DMS 273 treated with DMSO at 0.1 percent for 48 hours (cell line): ENCODE results near the gene NPR2.

Source experiments
- DNase-seq: peaks from one replicate; lab custom pipeline; 2025; lab: John Stamatoyannopoulos, UW

Gene NPR2

DNA sequence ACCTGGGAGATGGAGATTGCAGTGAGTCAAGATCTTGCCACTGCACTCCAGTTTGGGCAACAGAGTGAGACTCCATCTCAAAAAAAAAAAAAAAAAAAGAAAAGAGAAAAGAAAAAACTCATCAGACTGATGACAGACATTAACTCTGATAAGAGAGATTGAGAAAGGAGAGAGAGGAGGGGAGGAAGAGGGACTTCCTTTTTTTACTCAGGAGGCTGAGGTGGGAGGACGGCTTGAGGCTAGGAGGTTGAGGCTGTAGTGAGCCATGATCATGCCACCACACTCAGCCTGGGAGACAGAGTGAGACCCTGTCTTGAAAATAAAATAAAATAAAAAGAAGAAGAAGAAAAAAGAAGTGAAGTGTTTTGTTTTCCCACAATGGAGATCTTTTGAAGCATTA lies 27.6 kb upstream of the NPR2 start:
- no peak for DNase-seq

DNA sequence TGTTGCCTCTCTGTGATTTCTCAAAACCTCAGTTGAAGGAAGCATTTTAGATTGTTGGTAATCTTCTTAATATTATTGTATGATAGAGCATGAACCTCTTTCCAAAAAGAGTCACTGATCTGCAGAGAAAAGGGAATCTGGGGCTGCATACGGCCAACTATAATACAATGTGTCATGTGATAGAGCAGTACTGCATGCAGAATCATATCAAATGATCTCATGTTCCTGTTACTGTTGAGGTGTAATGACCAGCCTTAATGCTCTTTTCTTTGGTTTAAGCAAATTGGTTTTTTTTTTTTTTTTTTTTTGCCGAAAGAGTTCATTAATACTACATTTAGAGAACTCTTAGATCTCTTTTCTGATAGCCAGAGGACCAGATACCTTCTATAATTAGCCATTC lies 24.4 kb upstream of the NPR2 start:
- no peak for DNase-seq

DNA sequence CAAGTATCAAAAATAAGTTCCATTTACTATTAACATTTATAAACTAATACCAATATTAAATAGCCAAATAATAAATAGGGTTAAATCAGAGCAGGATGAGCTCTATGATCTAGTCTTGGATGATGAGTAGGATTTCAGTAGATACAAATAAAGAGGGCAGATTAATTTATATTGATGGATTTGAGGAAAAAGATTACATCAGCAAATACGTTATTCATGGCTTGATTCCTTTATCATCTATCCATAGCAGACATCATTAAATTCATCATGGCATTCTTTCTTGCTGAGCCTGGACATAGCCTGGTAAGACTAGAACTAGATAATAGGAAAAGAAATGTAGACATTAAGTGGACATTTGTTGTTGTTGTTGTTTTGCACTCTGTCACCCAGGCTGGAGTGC lies 23.9 kb upstream of the NPR2 start:
- no peak for DNase-seq

DNA sequence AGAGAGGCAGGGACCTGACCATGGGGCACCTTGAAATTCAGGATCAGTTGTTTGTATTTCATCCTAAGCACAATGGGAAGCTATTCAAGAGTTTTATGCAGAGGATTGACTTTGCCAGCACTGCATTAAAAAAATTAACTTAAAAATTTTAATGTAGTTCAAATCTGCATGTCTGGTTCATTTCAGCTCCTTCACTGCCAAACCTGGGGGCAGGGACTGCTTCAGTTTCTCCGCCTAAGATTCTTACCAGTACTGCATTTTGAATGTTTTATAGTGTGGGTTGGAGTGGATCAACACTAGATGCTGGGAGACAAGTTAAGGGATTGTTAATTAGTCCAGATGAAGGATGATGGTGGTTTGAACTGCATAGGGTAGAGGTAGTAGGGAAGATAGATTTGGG lies 21.6 kb upstream of the NPR2 start:
- DNase-seq: no peak

DNA sequence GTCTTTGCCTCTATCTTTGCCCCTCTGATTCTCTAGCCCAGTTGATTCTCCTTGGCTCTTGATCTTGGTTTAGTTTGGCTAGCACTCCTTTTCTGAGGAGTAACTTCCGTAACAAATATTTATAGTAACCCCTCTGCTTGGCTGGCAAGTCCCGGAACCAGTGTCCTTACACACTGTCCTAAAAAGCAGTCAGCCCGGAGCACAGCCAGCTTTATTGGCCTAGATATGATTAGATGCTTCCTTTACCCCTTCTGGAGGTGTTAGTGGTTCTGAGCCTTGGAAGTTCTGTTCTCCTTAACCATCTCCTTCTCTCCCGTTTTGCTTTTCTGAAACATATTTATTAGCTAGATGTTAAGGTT lies 20.3 kb upstream of the NPR2 start:
- DNase-seq: no peak

DNA sequence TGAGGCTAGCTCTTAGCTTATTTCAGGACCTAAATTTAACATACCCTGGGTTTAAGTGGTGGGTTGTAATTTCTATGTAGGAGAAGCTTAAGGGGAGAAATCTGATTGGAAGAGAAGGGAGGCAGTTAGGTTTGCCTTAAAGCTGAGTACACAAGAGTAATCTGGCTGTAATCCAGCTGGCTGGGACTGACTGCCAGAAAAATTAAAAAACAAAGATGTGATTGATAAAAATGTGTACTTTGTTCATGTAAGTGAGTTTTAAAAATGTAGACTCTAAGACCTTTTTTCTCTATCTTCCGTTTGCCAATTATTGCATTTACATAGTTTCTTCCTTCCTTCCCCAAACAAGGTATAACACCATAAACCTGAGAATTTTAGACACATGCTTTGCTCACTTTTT lies 19.9 kb upstream of the NPR2 start:
- DNase-seq: no peak

DNA sequence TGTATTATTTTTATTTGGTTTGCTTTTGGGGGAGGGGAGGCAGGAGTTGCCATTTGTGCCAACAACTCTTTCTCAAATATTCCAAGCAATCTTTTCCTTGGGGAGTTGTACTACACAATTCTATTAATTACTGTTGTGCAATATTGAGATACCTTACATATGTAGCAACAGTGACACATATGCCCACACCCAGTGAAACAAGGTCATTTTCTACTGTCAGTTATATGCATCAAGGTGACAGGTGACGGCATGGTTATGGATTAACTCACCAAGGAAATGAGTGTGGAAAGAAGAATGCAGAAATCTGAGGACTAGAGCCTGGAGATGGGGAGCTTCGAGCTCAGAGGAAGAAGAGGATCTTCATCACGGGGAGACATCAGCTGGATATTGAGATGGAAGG lies 19.4 kb upstream of the NPR2 start:
- no peak for DNase-seq

DNA sequence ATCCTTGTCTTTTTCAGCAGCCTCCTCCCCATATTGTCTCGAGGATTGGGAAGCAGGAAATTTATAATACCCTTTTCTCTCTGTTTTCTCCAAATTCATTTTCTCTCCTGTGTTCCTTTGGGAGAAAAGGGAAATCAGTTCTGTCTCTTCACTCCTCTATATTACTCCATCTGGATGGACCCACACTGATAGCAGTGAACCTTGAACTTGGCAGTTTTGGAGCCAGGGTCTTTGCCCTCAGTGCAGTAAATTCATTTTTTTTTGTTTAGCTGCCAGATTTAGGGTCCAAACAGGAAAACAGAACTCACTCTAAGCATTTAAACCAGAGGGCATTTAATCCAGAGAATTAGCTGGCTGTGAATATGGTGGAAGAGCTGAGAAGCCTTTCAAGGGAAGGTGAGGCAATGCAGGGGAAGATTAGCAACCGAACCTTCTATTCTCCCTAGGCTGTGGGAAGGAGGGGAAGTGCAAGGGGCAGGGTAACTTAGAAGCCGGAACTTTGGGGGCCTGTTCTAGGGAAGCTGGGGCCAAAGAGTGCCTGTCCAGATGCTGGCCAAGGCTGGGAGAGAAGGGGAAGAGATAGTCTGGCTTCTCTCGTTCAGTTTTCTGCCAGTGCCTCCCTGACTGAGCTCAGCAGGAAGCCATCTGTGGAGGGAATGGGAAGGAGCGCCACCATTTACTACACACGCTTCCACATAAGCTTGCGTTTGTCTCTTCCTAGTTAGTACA lies 16.3 kb upstream of the NPR2 start:
- peak; percentile 43 for DNase-seq

DNA sequence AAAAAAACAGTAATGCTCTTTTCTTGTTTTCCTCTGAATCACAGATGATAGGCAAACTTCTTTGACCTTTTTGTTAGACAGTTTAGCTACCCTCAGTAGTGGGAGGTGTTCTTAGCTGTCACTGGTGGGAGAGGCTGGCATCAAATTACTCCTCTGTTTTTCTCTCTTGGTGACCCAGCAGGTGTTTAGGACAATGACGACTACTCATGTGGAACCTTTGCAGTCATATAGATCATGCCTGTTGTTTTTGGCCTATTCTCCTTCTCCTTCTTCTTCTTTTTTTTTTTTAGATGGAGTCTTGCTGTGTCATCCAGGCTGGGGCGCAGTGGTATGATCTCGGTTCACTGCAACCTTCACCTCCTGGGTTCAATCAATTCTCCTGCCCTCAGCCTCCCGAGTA lies 15.4 kb upstream of the NPR2 start:
- no peak for DNase-seq

DNA sequence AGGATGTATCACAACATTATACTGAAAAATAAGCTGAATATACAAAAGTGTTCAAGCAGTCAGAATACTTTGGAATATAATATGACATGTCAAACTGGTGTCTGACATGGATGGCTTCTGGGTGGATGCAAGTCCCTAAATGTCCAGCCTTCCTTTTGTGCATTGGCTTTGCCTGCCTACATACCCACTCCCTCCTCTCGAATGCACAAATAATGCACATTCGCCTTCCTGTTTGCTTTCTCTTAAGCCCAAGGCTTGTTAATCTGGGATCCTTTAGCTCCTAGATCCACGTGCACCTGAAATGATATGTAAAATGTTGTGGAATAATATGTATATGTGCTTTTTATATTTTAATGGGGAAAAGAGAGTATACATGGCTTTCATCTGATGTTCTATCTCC lies 12.9 kb upstream of the NPR2 start:
- DNase-seq: no peak

DNA sequence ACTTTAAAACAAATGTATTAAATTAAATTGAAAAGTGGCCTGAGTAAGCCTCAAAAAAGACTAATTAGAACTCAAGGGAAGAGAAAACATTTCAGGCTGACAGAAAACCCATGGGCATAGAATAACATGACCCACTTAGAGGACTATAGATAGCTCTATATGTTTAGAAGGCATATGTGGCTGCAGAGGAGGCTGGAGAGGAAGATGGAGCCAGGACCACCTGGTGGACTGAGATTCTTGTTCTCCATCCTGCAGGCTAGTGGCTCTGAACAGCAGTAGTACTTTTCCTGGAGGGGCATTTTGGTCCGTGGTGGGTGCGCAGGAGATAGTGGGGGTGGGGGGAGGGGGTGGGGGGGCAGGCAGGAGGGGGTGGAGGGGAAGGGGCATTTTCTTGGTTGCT lies 10.3 kb upstream of the NPR2 start:
- DNase-seq: no peak

DNA sequence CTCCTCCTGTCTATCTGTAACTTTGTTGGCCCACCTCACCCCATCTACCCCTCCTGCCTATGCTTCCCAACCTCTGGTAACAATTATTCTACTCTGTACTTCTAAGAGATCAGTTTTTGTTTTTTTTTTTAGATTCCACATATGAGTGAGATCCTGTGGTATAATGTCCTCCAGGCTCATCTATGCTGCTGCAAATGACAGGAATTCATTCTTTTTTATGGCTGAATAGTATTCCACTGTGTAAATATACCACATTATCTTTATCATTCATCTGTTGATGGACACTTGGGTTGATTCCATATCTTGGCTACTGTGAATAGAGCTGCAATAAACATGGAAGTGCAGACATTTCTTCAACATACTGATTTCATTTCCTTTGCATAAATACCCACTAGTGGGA lies 8.0 kb upstream of the NPR2 start:
- DNase-seq: no peak

DNA sequence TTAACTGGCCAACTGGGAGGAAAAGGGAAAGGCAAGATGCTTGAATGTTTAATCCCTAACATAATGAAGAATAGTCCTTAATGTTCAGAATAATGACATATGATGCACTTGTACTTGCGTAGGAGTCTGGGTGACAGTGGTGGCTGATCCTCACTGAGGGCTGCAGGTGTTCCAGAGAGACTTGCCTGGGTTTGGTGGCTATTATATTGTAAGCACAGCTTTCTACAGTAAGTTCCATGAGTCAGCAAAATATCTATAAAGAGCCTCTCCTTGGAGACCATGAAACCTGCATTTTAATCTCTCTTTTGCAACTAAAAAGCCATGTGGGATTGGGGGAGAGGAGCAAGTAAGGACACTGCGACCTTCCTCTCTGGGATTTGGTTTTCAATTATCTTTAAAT lies 1.9 kb upstream of the NPR2 start:
- DNase-seq: no peak

DNA sequence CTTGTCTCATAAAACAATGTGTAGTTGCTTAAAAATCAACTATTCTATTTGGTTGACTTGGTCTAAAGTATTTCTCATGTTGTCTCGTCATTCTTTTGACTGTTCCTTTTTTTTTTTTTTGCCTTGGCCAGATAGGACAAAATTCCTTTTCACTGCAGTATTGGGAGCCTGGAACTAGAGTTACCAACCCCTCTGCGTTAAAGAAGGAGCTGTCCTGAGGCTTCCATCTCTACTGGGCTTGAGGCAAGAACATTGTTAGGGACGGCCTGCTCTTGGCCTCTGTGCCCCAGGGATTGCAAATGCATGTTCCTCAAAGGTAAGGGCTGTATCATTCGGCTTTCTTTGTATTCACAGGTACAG lies 1.4 kb upstream of the NPR2 start:
- no peak for DNase-seq

DNA sequence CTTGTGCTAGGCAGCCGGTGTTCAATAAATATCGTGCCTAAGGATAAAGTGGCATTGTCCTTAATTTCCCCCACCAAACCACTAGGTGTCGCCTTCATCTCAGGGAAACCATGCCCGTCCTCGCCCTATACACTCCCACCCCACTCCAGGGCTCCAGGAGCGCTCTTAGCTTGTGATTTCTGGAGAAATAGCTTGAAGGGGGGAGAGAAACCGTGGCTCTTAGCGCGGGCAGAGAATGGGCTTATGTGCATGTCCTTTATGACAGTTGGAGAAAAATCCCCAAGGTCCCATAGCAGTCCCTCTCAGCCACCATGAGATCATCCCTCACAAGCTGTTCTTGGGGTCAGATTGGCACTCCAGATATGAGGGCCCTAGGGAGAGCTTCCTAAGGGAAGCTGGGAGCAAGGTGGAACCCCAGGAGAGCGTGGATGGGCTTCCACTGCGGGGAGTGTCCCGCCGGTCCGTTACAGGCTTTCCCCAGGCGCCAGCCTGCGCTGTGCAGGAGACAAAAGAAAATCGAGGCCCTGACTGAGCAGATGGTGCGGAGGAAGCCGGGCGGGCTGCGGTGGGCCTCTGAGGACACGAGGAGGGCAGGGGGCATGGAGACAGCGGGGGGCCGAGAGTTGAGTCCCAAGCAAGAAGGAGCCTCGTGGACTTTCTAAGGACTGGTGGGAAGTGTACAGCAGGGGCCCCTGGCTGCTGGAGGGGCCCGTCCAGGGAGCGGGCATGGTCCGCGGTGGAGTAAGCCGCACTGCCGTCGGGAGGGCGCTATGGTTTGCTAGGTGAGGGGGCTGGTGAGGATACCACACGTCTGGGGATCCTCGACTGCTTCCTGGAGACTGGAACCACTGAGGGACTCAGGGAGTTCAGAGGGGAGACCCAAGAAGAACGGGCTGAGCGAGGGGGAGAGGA lies 750 bp upstream of the NPR2 start:
- DNase-seq: peak; percentile 43

DNA sequence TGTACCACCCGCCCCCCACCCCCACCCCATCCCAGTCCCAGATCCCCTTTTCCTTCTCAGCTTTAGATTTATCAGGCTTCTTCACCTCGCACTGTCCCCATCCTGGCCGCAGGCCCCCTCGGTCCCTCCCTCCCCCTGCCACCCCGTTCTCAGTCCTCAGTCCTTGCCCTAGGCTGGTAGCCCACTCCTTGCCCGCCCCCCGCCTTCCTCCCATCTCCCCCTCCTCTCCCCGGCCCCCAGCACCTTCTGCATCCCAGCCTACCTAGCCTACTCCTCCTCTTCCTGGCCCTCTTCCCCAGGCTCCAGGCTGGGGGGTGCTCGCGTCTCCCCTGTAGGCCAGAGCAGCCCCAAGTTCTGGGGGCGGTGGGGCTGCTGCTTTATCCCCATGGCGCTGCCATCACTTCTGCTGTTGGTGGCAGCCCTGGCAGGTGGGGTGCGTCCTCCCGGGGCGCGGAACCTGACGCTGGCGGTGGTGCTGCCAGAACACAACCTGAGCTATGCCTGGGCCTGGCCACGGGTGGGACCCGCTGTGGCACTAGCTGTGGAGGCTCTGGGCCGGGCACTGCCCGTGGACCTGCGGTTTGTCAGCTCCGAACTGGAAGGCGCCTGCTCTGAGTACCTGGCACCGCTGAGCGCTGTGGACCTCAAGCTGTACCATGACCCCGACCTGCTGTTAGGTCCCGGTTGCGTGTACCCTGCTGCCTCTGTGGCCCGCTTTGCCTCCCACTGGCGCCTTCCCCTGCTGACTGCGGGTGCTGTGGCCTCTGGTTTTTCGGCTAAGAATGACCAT lies 828 bp downstream of the NPR2 start:
- DNase-seq: no peak

DNA sequence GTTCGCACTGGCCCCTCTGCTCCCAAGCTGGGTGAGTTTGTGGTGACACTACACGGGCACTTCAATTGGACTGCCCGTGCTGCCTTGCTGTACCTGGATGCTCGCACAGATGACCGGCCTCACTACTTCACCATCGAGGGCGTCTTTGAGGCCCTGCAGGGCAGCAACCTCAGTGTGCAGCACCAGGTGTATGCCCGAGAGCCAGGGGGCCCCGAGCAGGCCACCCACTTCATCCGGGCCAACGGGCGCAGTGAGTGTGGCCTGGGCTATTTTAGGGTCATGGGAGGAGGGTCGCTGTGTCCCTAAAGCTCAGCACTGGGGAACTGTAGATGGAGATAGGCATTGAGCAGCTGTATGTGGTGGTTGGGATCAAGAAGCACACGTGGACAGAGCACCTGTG lies 1.4 kb downstream of the NPR2 start:
- no peak for DNase-seq

DNA sequence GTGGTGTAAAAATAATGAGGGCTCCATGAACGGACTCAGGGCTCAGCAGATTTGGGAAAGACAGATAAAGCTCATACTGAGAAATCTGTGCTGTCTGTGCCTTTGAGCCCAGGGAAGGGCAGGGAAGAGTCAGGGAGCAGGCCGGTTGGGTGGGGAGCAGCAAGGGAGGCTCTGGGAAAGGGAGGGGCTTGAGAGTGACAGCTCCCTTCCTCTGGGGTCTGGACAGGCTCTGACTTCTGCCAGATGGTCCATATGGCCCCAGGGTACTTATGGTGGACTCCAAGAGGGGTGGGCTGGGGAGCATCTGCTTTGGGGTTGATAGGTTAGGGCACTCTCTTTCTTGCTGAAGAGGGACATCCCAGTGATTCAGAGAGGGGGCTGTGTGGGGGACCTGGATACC lies 2.1 kb downstream of the NPR2 start:
- DNase-seq: no peak

DNA sequence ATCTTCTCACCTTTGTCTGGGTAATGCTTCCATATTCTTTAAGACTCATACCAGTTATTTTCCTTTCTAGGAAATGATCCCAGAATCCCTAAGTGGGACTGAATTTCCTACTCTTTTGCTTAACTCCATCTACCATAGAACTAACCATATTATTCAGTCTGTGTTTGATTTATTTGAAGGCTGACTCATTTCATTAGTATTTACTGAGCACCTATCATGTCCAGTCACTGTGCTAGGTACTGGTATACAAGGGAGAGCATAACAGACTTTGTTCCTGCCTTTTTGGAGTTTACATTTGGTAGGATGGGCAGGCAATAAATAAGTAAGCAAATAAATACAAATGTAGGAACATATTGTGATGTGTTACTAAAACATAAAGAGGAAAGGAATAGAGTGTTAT lies 4.3 kb downstream of the NPR2 start:
- no peak for DNase-seq

DNA sequence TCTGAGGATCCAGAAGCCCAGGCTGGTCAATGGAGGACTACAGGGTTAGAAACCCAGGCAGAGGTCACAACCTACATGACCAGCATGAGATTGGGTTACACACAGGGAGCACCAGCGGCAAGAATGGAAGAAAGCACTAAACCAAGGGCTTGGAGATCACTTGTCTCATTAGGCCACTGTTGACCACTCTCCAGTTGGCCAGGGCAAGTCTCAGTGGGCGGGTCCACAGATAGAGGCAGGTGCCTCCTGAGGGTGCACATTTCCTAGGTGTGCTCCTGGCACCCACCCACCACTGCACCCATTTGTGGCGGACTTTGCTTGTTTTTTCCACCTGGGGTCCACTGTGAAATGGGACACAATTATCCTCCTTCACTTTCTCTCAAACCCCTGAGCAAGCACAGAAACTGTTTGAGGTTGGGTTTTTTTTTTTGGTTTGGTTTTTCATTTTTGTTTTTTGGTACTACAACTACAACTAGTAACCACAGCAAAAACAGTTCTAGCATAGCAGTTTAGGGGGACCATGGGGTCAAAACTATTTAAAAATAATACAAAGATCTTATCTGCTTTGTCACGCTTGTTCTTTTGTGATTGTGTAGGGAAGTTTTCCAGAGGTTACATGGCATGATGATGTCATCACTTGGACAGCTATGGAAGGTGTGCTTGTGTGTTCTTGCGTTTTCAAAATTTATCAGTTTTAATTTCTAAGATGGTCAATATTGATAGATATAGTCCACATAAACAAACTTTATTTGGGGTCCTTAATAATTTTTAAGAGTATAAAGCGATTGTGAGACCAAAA lies 6.1 kb downstream of the NPR2 start:
- DNase-seq: no peak

DNA sequence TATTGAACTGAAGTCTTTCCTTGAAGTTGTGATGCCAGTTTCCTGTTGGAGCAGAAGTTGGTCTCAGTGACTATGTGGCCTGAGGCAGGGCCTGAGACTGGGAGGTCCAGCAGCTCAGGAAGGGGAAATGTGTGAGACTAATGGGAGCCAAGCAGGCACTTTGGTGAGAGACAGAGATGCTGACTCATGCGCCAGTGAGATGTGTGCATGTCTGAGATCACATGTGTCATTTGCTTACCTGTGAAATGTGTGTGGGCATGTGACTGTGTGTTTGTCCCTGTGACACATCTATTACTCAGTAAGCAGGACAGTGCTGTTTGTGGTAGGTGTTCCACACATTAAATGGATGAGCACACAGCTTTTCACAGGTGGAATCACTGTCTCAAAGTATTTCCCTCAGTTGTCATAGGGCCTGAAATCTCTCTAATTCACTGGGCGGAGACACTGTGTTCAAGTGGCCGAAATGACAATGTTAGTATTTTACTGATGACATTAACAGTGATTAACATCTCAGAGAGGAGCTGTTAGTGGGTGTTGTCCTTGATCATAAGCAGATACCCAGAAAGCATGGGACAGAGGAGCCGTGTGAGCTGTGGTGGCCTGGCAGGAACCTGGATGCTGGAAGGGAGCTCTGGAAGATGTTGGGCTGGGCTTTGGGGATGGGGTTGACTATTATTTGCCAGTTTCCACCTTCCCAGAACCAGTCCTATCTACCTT lies 7.4 kb downstream of the NPR2 start:
- DNase-seq: no peak

DNA sequence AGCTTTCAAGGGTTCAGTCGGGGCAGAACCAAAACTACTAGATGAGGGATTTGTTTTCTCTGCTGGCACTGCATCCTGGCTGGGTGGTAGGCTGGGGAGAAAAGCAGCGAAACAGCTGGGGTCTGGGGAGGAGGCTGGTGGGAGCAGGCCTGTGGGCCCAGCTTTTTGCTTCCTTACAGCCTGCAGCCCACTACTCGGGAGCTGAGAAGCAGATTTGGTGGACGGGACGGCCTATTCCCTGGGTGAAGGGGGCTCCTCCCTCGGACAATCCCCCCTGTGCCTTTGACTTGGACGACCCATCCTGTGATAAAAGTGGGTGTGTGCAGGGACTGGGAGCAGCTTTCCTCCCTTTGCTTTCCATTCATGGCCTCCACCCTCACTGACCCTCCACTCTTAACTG lies 9.1 kb downstream of the NPR2 start:
- DNase-seq: no peak
